NCI-H1092 (cell line): ENCODE data around the gene RNF31.

Experiments
- DNase-seq: peaks from one replicate; lab custom pipeline; 2025; lab: John Stamatoyannopoulos, UW

Gene RNF31

GRCh38 chr14:24116128-24116814, 31.0 kb upstream of the RNF31 start:
- no peak for DNase-seq

GRCh38 chr14:24117179-24117578, 30.1 kb upstream of the RNF31 start:
- no peak for DNase-seq

- DNase-seq: no peak
Measured at GRCh38 chr14:24119691-24120090, 27.6 kb upstream of the RNF31 start.

- no peak for DNase-seq
Measured at GRCh38 chr14:24121210-24121609, 26.1 kb upstream of the RNF31 start.

- DNase-seq: no peak
Measured at GRCh38 chr14:24122416-24122815, 24.9 kb upstream of the RNF31 start.

- no peak for DNase-seq
Measured at GRCh38 chr14:24122898-24123297, 24.4 kb upstream of the RNF31 start.

GRCh38 chr14:24123424-24124417, 23.6 kb upstream of the RNF31 start:
- DNase-seq: no peak

- no peak for DNase-seq
Measured at GRCh38 chr14:24126939-24127338, 20.4 kb upstream of the RNF31 start.

GRCh38 chr14:24127673-24128072, 19.6 kb upstream of the RNF31 start:
- no peak for DNase-seq

GRCh38 chr14:24129410-24129998, 17.8 kb upstream of the RNF31 start:
- no peak for DNase-seq

GRCh38 chr14:24130380-24130716, 16.9 kb upstream of the RNF31 start, which contains the start of gene FITM1:
TSS of gene FITM1 (plus strand) at chr14:24130659. CDS start at chr14:24131564, 905 bp downstream.
- DNase-seq: no peak

GRCh38 chr14:24130717-24131548, 16.4 kb upstream of the RNF31 start:
- no peak for DNase-seq

GRCh38 chr14:24131549-24131966, 15.7 kb upstream of the RNF31 start:
- DNase-seq: no peak

- no peak for DNase-seq
Measured at GRCh38 chr14:24132061-24132685, 15.1 kb upstream of the RNF31 start.

- no peak for DNase-seq
Measured at GRCh38 chr14:24132976-24133375, 14.3 kb upstream of the RNF31 start.

- DNase-seq: no peak
Measured at GRCh38 chr14:24133735-24134134, 13.6 kb upstream of the RNF31 start.

GRCh38 chr14:24135584-24135833, 11.8 kb upstream of the RNF31 start:
- no peak for DNase-seq

- DNase-seq: peak; percentile 93
Measured at GRCh38 chr14:24135834-24136683, 11.2 kb upstream of the RNF31 start, which contains the start of gene PSME1. TSS of gene PSME1 (plus strand) at chr14:24136194. CDS start at chr14:24136263, 69 bp downstream.

GRCh38 chr14:24136684-24137528, 10.4 kb upstream of the RNF31 start:
- no peak for DNase-seq
